ENCODE results near the gene UNC45B.

UNC45B gene

GRCh38 chr17:35162755-35163154 lies 15.1 kb downstream of the UNC45B start:
- no peak overlapping the region for H2AFZ ChIP-seq (ENCODE audit: low read length)

GRCh38 chr17:35163886-35164285 lies 16.3 kb downstream of the UNC45B start:
- Histone ChIP-seq H3K36me3 (replicated peaks; ENCODE audit: insufficient read depth, low read length) (no peaks in the 10 kb centered on the region), H3K9me2 (replicated peaks; ENCODE audit: insufficient read depth, low read length) (no peaks in the 10 kb centered on the region), H3K79me2 (ENCODE audit: low read length) (no peaks in the 10 kb centered on the region), H3K4me3 (ENCODE audit: low read length) (no peak overlapping the region), H3K4me1 (ENCODE audit: low read length) (no peaks in the 10 kb centered on the region), H3K9ac (ENCODE audit: low read length) (no peak overlapping the region), H3K9me3 (replicated peaks; ENCODE audit: insufficient read depth, low read length) (no peaks in the 10 kb centered on the region), H3F3A (ENCODE audit: insufficient read depth, low read length) (no peaks in the 10 kb centered on the region), H4K20me1 (ENCODE audit: insufficient read depth, low read length) (no peaks in the 10 kb centered on the region), H3K27me3 (replicated peaks; ENCODE audit: insufficient read depth, low read length) (no peaks in the 10 kb centered on the region), H3K4me2 (ENCODE audit: low read depth, low read length) (no peak overlapping the region), H3K27ac (ENCODE audit: low read length) (no peak overlapping the region), H2AFZ (ENCODE audit: low read length) (no peak overlapping the region)
- no peak for DNase-seq
- TF ChIP-seq CTCF (IDR thresholded peaks at IDR 0.05; ENCODE audit: low read length) (no peak), EZH2phosphoT487 (IDR thresholded peaks at IDR 0.05; ENCODE audit: low read length) (no peak)

More at GRCh38 chr17:35162755-35163154, 15.1 kb downstream of the UNC45B start:
- Histone ChIP-seq H3K4me1 (ENCODE audit: low read length) (no peaks in the 10 kb centered on the region), H3K9ac (ENCODE audit: low read length) (no peak overlapping the region), H3K27ac (ENCODE audit: low read length) (no peak overlapping the region), H3F3A (ENCODE audit: insufficient read depth, low read length) (no peaks in the 10 kb centered on the region), H3K4me3 (ENCODE audit: low read length) (no peak overlapping the region), H3K27me3 (replicated peaks; ENCODE audit: insufficient read depth, low read length) (no peaks in the 10 kb centered on the region), H4K20me1 (ENCODE audit: insufficient read depth, low read length) (no peaks in the 10 kb centered on the region), H3K36me3 (replicated peaks; ENCODE audit: insufficient read depth, low read length) (no peaks in the 10 kb centered on the region), H3K9me2 (replicated peaks; ENCODE audit: insufficient read depth, low read length) (no peaks in the 10 kb centered on the region), H3K4me2 (ENCODE audit: low read depth, low read length) (no peak overlapping the region), H3K9me3 (replicated peaks; ENCODE audit: insufficient read depth, low read length) (no peaks in the 10 kb centered on the region), H3K79me2 (ENCODE audit: low read length) (no peaks in the 10 kb centered on the region)
- DNase-seq: no peak
- TF ChIP-seq EZH2phosphoT487 (IDR thresholded peaks at IDR 0.05; ENCODE audit: low read length): no peak
- TF ChIP-seq CTCF (IDR thresholded peaks at IDR 0.05; ENCODE audit: low read length): no peak
- TF ChIP-seq EZH2 (optimal IDR thresholded peaks at IDR 0.05; ENCODE audit: low read depth, low read length): no peak

- DNase-seq: no peak
- H2AFZ ChIP-seq (ENCODE audit: low read length): no peak overlapping the region
- no peaks in the 10 kb centered on the region for H3K79me2 ChIP-seq (ENCODE audit: low read length)
- no peaks in the 10 kb centered on the region for H3F3A ChIP-seq (ENCODE audit: insufficient read depth, low read length)
- TF ChIP-seq EZH2 (optimal IDR thresholded peaks at IDR 0.05; ENCODE audit: low read depth, low read length): no peak
- TF ChIP-seq EZH2phosphoT487 (IDR thresholded peaks at IDR 0.05; ENCODE audit: low read length): no peak
- no peak for TF ChIP-seq CTCF (IDR thresholded peaks at IDR 0.05; ENCODE audit: low read length)
- H3K4me2 ChIP-seq (ENCODE audit: low read depth, low read length): no peak overlapping the region
- no peak overlapping the region for H3K27ac ChIP-seq (ENCODE audit: low read length)
- no peaks in the 10 kb centered on the region for H3K4me1 ChIP-seq (ENCODE audit: low read length)
- H3K9ac ChIP-seq (ENCODE audit: low read length): no peak overlapping the region
- no peaks in the 10 kb centered on the region for H3K27me3 ChIP-seq (replicated peaks; ENCODE audit: insufficient read depth, low read length)
- H3K36me3 ChIP-seq (replicated peaks; ENCODE audit: insufficient read depth, low read length): no peaks in the 10 kb centered on the region
- H3K9me3 ChIP-seq (replicated peaks; ENCODE audit: insufficient read depth, low read length): no peaks in the 10 kb centered on the region
- H3K4me3 ChIP-seq (ENCODE audit: low read length): no peak overlapping the region
- no peaks in the 10 kb centered on the region for H3K9me2 ChIP-seq (replicated peaks; ENCODE audit: insufficient read depth, low read length)
- H4K20me1 ChIP-seq (ENCODE audit: insufficient read depth, low read length): no peaks in the 10 kb centered on the region
These were observed 17.1 kb downstream of the UNC45B start for GRCh38 chr17:35164716-35165115.

All from MM.1S (cell line).